ENCODE measurements around the gene TOM1.
A peak's percentile ranks its signal among the peaks of the same experiment; 100 is the strongest.

The TOM1 gene

GRCh38 chr22:35323305-35323704, 23.6 kb downstream of the TOM1 start:
- no peak for TF ChIP-seq CTCF (IDR thresholded peaks at IDR 0.05)
- no peak for DNase-seq (ENCODE audit: low spot score)
- H3K27ac ChIP-seq: no peak overlapping the region
- no peak overlapping the region for H3K4me3 ChIP-seq

- H3K4me3 ChIP-seq: no peak overlapping the region
- no peak for DNase-seq (ENCODE audit: low spot score)
- TF ChIP-seq CTCF (IDR thresholded peaks at IDR 0.05): no peak
- H3K27ac ChIP-seq: no peak overlapping the region
Measured at GRCh38 chr22:35324067-35324466, 24.4 kb downstream of the TOM1 start.

- no peak for TF ChIP-seq CTCF (IDR thresholded peaks at IDR 0.05)
- no peak overlapping the region for H3K27ac ChIP-seq
- DNase-seq (ENCODE audit: low spot score): no peak
- H3K4me3 ChIP-seq: no peak overlapping the region
Measured at GRCh38 chr22:35324762-35325161, 25.1 kb downstream of the TOM1 start.

GRCh38 chr22:35325209-35325608, 25.5 kb downstream of the TOM1 start:
- TF ChIP-seq CTCF (IDR thresholded peaks at IDR 0.05): no peak
- no peak overlapping the region for H3K27ac ChIP-seq
- DNase-seq (ENCODE audit: low spot score): no peak
- no peak overlapping the region for H3K4me3 ChIP-seq

GRCh38 chr22:35326854-35327562, 27.3 kb downstream of the TOM1 start:
- DNase-seq (ENCODE audit: low spot score): no peak
- no peak for TF ChIP-seq CTCF (IDR thresholded peaks at IDR 0.05)
- no peak overlapping the region for H3K27ac ChIP-seq
- H3K4me3 ChIP-seq: no peak overlapping the region

- no peak for TF ChIP-seq CTCF (IDR thresholded peaks at IDR 0.05)
- no peak overlapping the region for H3K4me3 ChIP-seq
- no peak for DNase-seq (ENCODE audit: low spot score)
- H3K27ac ChIP-seq: peak overlapping the region in 1 of 2 donors; percentile 52
Measured at GRCh38 chr22:35327690-35328471, 28.2 kb downstream of the TOM1 start.

GRCh38 chr22:35328472-35328885, 28.8 kb downstream of the TOM1 start:
- no peak overlapping the region for H3K4me3 ChIP-seq
- no peak for TF ChIP-seq CTCF (IDR thresholded peaks at IDR 0.05)
- no peak for DNase-seq (ENCODE audit: low spot score)
- H3K27ac ChIP-seq: peak overlapping the region in 1 of 2 donors; percentile 52

All from coronary artery (tissue), 2 donors.